Panc1 (cell line): ENCODE results near the gene RAD52. TPM values are rescaled to one million over a fixed set of nuclear protein-coding genes. Genes with fewer than 3 reads are reported as not detected.
A peak's percentile ranks its signal among the peaks of the same experiment; 100 is the strongest.

ENCODE experiments used
- ATAC-seq: fragments of 200-7000 bp; cut with Tn5 transposase; 2 replicates; pipeline ENCODE4 v1.9.1; 2020; ENCODE audit warnings: mild to moderate bottlenecking, moderate library complexity
- BruUV-seq: library from RNA; stranded (reverse); fragments of 400-500 nt; replicated peaks from 2 replicates; lab custom pipeline; 2021; lab: Mats Ljungman, UMichigan
- CTCF ChIA-PET: fragments of 300-600 bp; sonication (Branson Sonifier 250); formaldehyde crosslinking; loops from one replicate; lab custom pipeline; 2022; ENCODE audit warnings: antibody characterized with exemption; lab: Charles Lee
- POLR2A ChIA-PET: fragments of 300-600 bp; sonication (Branson Sonifier 250); formaldehyde crosslinking; loops from one replicate; lab custom pipeline; 2022; ENCODE audit warnings: antibody characterized with exemption; lab: Charles Lee
- DNase-seq: peaks from one replicate; pipeline ENCODE4 v3.0.0-alpha.2; 2010; ENCODE audit warnings: low read depth, low spot score
- H3K27ac ChIP-seq: 2 replicates; pipeline ENCODE4 v1.5.1; 2011; ENCODE audit warnings: mild to moderate bottlenecking, low read length, inconsistent platforms
- H3K27me3 ChIP-seq: fragments of 200-500 bp; sonication (Bioruptor generic); 2 replicates; pipeline ENCODE4 v1.6.0; 2014; ENCODE audit warnings: low read length, inconsistent platforms; ENCODE audit not compliant: control insufficient read depth, insufficient read depth
- H3K36me3 ChIP-seq: fragments of 200-500 bp; sonication (Bioruptor generic); 2 replicates; pipeline ENCODE4 v1.5.1; 2014; ENCODE audit warnings: inconsistent platforms, mild to moderate bottlenecking, low read length, moderate library complexity; ENCODE audit not compliant: control insufficient read depth, insufficient read depth
- H3K4me1 ChIP-seq: 2 replicates; pipeline ENCODE4 v1.5.1; 2011; ENCODE audit warnings: inconsistent platforms, mild to moderate bottlenecking, low read length, moderate library complexity; ENCODE audit not compliant: control insufficient read depth, insufficient read depth
- H3K4me3 ChIP-seq, 2 experiments: 2 replicates each; pipeline ENCODE4 v1.5.1; 2011 to 2012; ENCODE audit warnings: low read depth in 2 of 2, low read length in 2 of 2, mild to moderate bottlenecking in 2 of 2, inconsistent platforms in 1 of 2, moderate library complexity in 1 of 2
- H3K9me3 ChIP-seq: fragments of 200-500 bp; sonication (Bioruptor generic); 2 replicates; pipeline ENCODE4 v1.5.1; 2014; ENCODE audit warnings: low read depth, mild to moderate bottlenecking, inconsistent platforms, low read length, moderate library complexity; ENCODE audit not compliant: control insufficient read depth, insufficient read depth
- POLR2AphosphoS5 ChIP-seq: IDR thresholded peaks from 2 replicates; pipeline ENCODE4 v1.6.1; 2012; ENCODE audit warnings: mild to moderate bottlenecking, low read depth, low read length, moderate library complexity
- SIN3A ChIP-seq: IDR thresholded peaks from 2 replicates; pipeline ENCODE4 v1.6.1; 2012; ENCODE audit warnings: low read depth, mild to moderate bottlenecking, low read length, moderate library complexity, borderline replicate concordance; ENCODE audit not compliant: insufficient read depth
- TCF7L2 ChIP-seq: IDR thresholded peaks from 2 replicates; pipeline ENCODE4 v1.6.1; 2011; ENCODE audit warnings: mild to moderate bottlenecking, low read depth, low read length, inconsistent platforms
- in situ Hi-C: cut with HindIII; loops from 2 replicates; pipeline ENCODE4 v1.10.0; 2016; ENCODE audit warnings: low sequenced_read_pairs, low pct_unique_long_range_greater_than_20kb
- intact Hi-C: fragments of 100-400 bp; cut with micrococcal nuclease; formaldehyde crosslinking; loops from one replicate; pipeline ENCODE4 v1.10.0; 2022; ENCODE audit not compliant: unreplicated experiment
- total RNA-seq: library from RNA; stranded (reverse); gene quantifications from one replicate; pipeline ENCODE4 v1.2.1, GENCODE V29; 2021; ENCODE audit not compliant: unreplicated experiment
- TF ChIP-seq, protein P1 (sequence below), 2 experiments: IDR thresholded peaks; 2 replicates each; pipeline ENCODE4 v1.6.1; 2011 to 2012; ENCODE audit warnings: low read depth in 2 of 2, control low read depth in 1 of 2, low read length in 1 of 2, mild to moderate bottlenecking in 1 of 2, moderate library complexity in 1 of 2; ENCODE audit not compliant: insufficient read depth in 1 of 2
- TF ChIP-seq, protein P2 (sequence below): fragments of 450-650 bp; IDR thresholded peaks from 2 replicates; pipeline ENCODE4 v1.5.1; 2017; ENCODE audit warnings: mild to moderate bottlenecking

Gene RAD52
- total RNA-seq, 1 experiment from 2014 or later, result 15.8 TPM

DNA sequence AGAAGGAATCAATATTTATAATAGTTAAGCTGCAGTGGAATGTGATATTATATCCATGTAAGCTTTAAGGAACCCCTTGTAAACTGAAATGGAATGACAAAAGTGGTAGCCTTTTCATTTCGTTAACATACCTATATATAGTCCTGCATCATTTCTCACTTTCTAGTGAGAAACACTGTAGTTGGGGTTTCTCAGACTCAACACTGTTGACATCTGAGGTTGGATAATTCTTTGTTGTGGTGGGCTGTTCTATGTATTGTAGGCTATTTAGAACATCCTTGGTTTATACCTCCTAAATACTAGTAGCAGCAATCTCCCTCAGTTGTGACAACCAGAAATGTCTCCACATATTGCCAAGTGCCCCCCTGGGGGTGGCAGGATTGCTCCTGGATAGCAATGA lies 79.1 kb downstream of the RAD52 start:
- Histone ChIP-seq H3K36me3 (peaks cover 36% of the 10 kb centered on the region), H3K4me3 (no peak overlapping the region), H3K9me3 (no peaks in the 10 kb centered on the region), H3K27ac (no peak overlapping the region), H3K4me1 (no peaks in the 10 kb centered on the region), H3K27me3 (no peaks in the 10 kb centered on the region)
- CTCF ChIA-PET, result no interaction called here
- intact Hi-C loops, result no loop called here
- no TSS peak for BruUV-seq
- no peak for ATAC-seq
- in situ Hi-C loops, result no loop called here
- POLR2A ChIA-PET, result no interaction called here
- DNase-seq, result no peak
- TF ChIP-seq SIN3A, result no peak

DNA sequence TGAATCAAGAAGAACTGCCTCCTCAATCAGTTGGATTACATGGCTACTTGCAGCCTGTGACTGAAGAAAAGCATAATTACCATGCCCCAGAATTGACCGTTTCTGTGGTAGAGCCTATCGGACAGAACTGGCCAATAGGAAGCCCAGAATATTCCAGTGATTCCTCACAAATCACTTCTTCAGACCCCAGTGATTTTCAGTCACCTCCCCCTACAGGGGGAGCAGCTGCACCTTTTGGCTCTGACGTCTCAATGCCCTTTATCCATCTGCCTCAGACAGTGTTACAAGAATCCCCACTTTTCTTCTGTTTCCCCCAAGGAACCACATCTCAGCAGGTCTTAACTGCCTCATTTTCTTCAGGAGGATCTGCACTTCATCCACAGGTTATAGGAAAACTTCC lies 80.8 kb downstream of the RAD52 start:
- Histone ChIP-seq H3K36me3 (peaks cover 37% of the 10 kb centered on the region), H3K4me1 (no peaks in the 10 kb centered on the region), H3K27ac (no peak overlapping the region), H3K4me3 (no peak overlapping the region), H3K27me3 (no peaks in the 10 kb centered on the region), H3K9me3 (no peaks in the 10 kb centered on the region)
- intact Hi-C loops (no loop called here), in situ Hi-C loops (no loop called here)
- DNase-seq (no peak), ATAC-seq (no peak)
- CTCF ChIA-PET, result no interaction called here
- no TSS peak for BruUV-seq
- no peak for TF ChIP-seq POLR2AphosphoS5
- TF ChIP-seq SIN3A, result no peak
- TF ChIP-seq, protein P1, sequence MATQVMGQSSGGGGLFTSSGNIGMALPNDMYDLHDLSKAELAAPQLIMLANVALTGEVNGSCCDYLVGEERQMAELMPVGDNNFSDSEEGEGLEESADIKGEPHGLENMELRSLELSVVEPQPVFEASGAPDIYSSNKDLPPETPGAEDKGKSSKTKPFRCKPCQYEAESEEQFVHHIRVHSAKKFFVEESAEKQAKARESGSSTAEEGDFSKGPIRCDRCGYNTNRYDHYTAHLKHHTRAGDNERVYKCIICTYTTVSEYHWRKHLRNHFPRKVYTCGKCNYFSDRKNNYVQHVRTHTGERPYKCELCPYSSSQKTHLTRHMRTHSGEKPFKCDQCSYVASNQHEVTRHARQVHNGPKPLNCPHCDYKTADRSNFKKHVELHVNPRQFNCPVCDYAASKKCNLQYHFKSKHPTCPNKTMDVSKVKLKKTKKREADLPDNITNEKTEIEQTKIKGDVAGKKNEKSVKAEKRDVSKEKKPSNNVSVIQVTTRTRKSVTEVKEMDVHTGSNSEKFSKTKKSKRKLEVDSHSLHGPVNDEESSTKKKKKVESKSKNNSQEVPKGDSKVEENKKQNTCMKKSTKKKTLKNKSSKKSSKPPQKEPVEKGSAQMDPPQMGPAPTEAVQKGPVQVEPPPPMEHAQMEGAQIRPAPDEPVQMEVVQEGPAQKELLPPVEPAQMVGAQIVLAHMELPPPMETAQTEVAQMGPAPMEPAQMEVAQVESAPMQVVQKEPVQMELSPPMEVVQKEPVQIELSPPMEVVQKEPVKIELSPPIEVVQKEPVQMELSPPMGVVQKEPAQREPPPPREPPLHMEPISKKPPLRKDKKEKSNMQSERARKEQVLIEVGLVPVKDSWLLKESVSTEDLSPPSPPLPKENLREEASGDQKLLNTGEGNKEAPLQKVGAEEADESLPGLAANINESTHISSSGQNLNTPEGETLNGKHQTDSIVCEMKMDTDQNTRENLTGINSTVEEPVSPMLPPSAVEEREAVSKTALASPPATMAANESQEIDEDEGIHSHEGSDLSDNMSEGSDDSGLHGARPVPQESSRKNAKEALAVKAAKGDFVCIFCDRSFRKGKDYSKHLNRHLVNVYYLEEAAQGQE (IDR thresholded peaks at IDR 0.05; ENCODE audit: insufficient read depth in 1 of 2, low read depth in 2 of 2, low read length in 1 of 2), result no peak
- TF ChIP-seq, protein P2, sequence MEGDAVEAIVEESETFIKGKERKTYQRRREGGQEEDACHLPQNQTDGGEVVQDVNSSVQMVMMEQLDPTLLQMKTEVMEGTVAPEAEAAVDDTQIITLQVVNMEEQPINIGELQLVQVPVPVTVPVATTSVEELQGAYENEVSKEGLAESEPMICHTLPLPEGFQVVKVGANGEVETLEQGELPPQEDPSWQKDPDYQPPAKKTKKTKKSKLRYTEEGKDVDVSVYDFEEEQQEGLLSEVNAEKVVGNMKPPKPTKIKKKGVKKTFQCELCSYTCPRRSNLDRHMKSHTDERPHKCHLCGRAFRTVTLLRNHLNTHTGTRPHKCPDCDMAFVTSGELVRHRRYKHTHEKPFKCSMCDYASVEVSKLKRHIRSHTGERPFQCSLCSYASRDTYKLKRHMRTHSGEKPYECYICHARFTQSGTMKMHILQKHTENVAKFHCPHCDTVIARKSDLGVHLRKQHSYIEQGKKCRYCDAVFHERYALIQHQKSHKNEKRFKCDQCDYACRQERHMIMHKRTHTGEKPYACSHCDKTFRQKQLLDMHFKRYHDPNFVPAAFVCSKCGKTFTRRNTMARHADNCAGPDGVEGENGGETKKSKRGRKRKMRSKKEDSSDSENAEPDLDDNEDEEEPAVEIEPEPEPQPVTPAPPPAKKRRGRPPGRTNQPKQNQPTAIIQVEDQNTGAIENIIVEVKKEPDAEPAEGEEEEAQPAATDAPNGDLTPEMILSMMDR, result peak; percentile 23
- TF ChIP-seq TCF7L2, result no peak
- POLR2A ChIA-PET, result no interaction called here

DNA sequence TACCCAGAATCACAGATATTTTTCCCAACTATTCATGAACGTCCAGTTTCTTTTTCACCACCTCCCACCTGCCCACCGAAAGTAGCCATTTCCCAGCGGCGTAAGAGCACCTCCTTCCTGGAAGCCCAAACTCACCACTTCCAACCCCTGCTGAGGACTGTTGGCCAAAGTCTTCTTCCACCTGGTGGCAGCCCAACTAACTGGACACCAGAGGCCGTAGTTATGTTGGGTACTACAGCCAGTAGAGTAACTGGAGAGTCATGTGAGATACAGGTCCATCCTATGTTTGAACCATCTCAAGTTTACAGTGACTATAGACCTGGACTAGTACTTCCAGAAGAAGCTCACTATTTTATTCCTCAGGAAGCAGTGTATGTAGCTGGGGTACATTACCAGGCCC lies 81.6 kb downstream of the RAD52 start:
- Histone ChIP-seq H3K4me3 (no peak overlapping the region), H3K9me3 (no peaks in the 10 kb centered on the region), H3K27me3 (no peaks in the 10 kb centered on the region), H3K36me3 (peaks cover 42% of the 10 kb centered on the region), H3K4me1 (no peaks in the 10 kb centered on the region), H3K27ac (no peak overlapping the region)
- intact Hi-C loops, result no loop called here
- TF ChIP-seq, protein P1 (IDR thresholded peaks at IDR 0.05; ENCODE audit: insufficient read depth in 1 of 2, low read depth in 2 of 2, low read length in 1 of 2), result no peak
- TF ChIP-seq POLR2AphosphoS5, result no peak
- TF ChIP-seq TCF7L2, result no peak
- TF ChIP-seq, protein P2, result no peak
- TF ChIP-seq SIN3A, result no peak
- BruUV-seq, result no TSS peak
- DNase-seq, result no peak
- in situ Hi-C loops, result no loop called here
- ChIA-PET CTCF (no interaction called here), POLR2A (no interaction called here)
- ATAC-seq, result no peak
